Gastrocnemius medialis (tissue), 4 donors: ENCODE measurements around the gene RAPGEF1. TPM values are rescaled to one million over a fixed set of nuclear protein-coding genes. Genes with fewer than 3 reads are reported as not detected.

Experiments used
- ATAC-seq, 2 donors: fragments of 150-250 bp; one replicate each; pipeline ENCODE4 v1.9.1; 2016
- DNase-seq, 2 donors: peaks; one replicate each; pipeline ENCODE4 v3.0.0-alpha.2; 2019
- H3K27ac ChIP-seq, 4 donors: fragments of 200-600 bp; sonication (generic); 1 replicate in 1 of 4; 2 replicates in 3 of 4; pipeline ENCODE4 v1.5.1; 2016 to 2018; ENCODE audit warnings: mild to moderate bottlenecking in 2 of 4, moderate library complexity in 1 of 4
- H3K27me3 ChIP-seq, 3 donors: fragments of 200-600 bp; sonication (generic) in 2 of 3; 1 replicate in 1 of 3; 2 replicates in 2 of 3; pipeline versions ENCODE4 v1.5.1 to v1.6.0; 2016 to 2019; ENCODE audit warnings: mild to moderate bottlenecking in 1 of 3, moderate library complexity in 1 of 3
- H3K36me3 ChIP-seq, 2 donors: fragments of 200-600 bp; sonication (generic) in 1 of 2; one replicate each; pipeline ENCODE4 v1.5.1; 2017 to 2018
- H3K4me1 ChIP-seq, 2 donors: fragments of 200-600 bp; sonication (generic) in 1 of 2; one replicate each; pipeline ENCODE4 v1.5.1; 2016 to 2017; ENCODE audit warnings: mild to moderate bottlenecking in 2 of 2
- H3K4me3 ChIP-seq, 4 donors: fragments of 200-600 bp; sonication (generic) in 3 of 4; 1 replicate in 1 of 4; 2 replicates in 3 of 4; pipeline ENCODE4 v1.5.1; 2016 to 2019; ENCODE audit warnings: mild to moderate bottlenecking in 2 of 4
- H3K9me3 ChIP-seq, 3 donors: fragments of 200-600 bp; sonication (generic) in 2 of 3; 1 replicate in 1 of 3; 2 replicates in 2 of 3; pipeline ENCODE4 v1.5.1; 2016 to 2019
- CTCF ChIP-seq, 5 experiments: fragments of 450-650 bp in 3 of 5; fragments of 200-600 bp in 2 of 5; sonication (generic) in 2 of 5; IDR thresholded peaks in 4 of 5; conservative IDR thresholded peaks in 1 of 5; 1 replicate in 4 of 5; 2 replicates in 1 of 5; pipeline ENCODE4 v1.5.1; 2016 to 2019; ENCODE audit warnings: antibody characterized with exemption in 5 of 5, mild to moderate bottlenecking in 3 of 5, moderate library complexity in 3 of 5
- POLR2A ChIP-seq, 2 donors: fragments of 450-650 bp; IDR thresholded peaks; one replicate each; pipeline ENCODE4 v1.6.1; 2017; ENCODE audit warnings: antibody characterized with exemption in 2 of 2, mild to moderate bottlenecking in 2 of 2, moderate library complexity in 2 of 2
- in situ Hi-C, 4 donors: fragments of 200-750 bp; cut with MboI; loops; one replicate each; pipeline versions ENCODE4 v1.15.0 to v1.8.0; 2017; ENCODE audit warnings: low sequenced_read_pairs in 4 of 4
- intact Hi-C: fragments of 100-400 bp; cut with DNase I; formaldehyde crosslinking; loops from one replicate; pipeline ENCODE4 v1.15.1; 2023; ENCODE audit warnings: low total_unique reads
- total RNA-seq, 4 donors: library from RNA; depleted of rRNA; stranded (reverse); fragments of >200 nt; gene quantifications; one replicate each; pipeline versions ENCODE4 v1.1.0 to v1.2.3, GENCODE V29; 2016

The RAPGEF1 gene
- total RNA-seq, 4 donors from 2014 or later: 123 to 296 (median 217) TPM

GRCh38 chr9:131578731-131579504 is 161.0 kb downstream of the RAPGEF1 start:
- Histone ChIP-seq H3K9me3 (no peaks in the 10 kb centered on the region), H3K4me3 (no peak overlapping the region), H3K36me3 (peaks cover 0 to 90% of the 10 kb centered on the region in 2 donors), H3K27me3 (no peaks in the 10 kb centered on the region), H3K27ac (no peak overlapping the region), H3K4me1 (peaks cover 0 to 3% of the 10 kb centered on the region in 2 donors)
- TF ChIP-seq POLR2A (IDR thresholded peaks at IDR 0.05) (no peak), CTCF (IDR thresholded peaks at IDR 0.05 in 4 of 5, conservative IDR thresholded peaks at IDR 0.05 in 1 of 5) (no peak)
- DNase-seq (no peak), ATAC-seq (no peak)
- intact Hi-C loops (no loop called here), in situ Hi-C loops (loop anchor here in 1 of 4 donors (25.0 kb wide), 1 partner anchor 683 kb away; no protein-coding TSS in a partner anchor)

- intact Hi-C loops: no loop called here
- Histone ChIP-seq H3K4me1 (peaks cover 0 to 3% of the 10 kb centered on the region in 2 donors), H3K36me3 (peaks cover 0 to 86% of the 10 kb centered on the region in 2 donors), H3K27ac (no peak overlapping the region), H3K4me3 (no peak overlapping the region), H3K27me3 (no peaks in the 10 kb centered on the region), H3K9me3 (no peaks in the 10 kb centered on the region)
- DNase-seq (no peak), ATAC-seq (no peak)
- TF ChIP-seq CTCF (IDR thresholded peaks at IDR 0.05 in 4 of 5, conservative IDR thresholded peaks at IDR 0.05 in 1 of 5): no peak
- in situ Hi-C loops: loop anchor here in 1 of 4 donors (25.0 kb wide), 1 partner anchor 684 kb away; no protein-coding TSS in a partner anchor
These were observed 161.9 kb downstream of the RAPGEF1 start for GRCh38 chr9:131578021-131578420.

- no peak for TF ChIP-seq CTCF (IDR thresholded peaks at IDR 0.05 in 4 of 5, conservative IDR thresholded peaks at IDR 0.05 in 1 of 5)
- no peak for TF ChIP-seq POLR2A (IDR thresholded peaks at IDR 0.05)
- in situ Hi-C loops: loop anchor here in 1 of 4 donors (25.0 kb wide), 1 partner anchor 685 kb away; no protein-coding TSS in a partner anchor
- Histone ChIP-seq H3K9me3 (no peaks in the 10 kb centered on the region), H3K36me3 (peaks cover 0 to 86% of the 10 kb centered on the region in 2 donors), H3K27me3 (no peaks in the 10 kb centered on the region), H3K4me1 (peaks cover 0 to 3% of the 10 kb centered on the region in 2 donors), H3K27ac (no peak overlapping the region), H3K4me3 (no peak overlapping the region)
- intact Hi-C loops: no loop called here
- DNase-seq (no peak), ATAC-seq (no peak)
These were observed 162.6 kb downstream of the RAPGEF1 start for GRCh38 chr9:131577005-131578000.

GRCh38 chr9:131575946-131576853 is 163.7 kb downstream of the RAPGEF1 start:
- ATAC-seq: no peak
- Histone ChIP-seq H3K36me3 (peaks cover 0 to 84% of the 10 kb centered on the region in 2 donors), H3K4me3 (no peak overlapping the region), H3K9me3 (no peaks in the 10 kb centered on the region), H3K27me3 (no peaks in the 10 kb centered on the region), H3K4me1 (peaks cover 0 to 3% of the 10 kb centered on the region in 2 donors), H3K27ac (no peak overlapping the region)
- no peak for DNase-seq
- in situ Hi-C loops (loop anchor here in 1 of 4 donors (25.0 kb wide), 1 partner anchor 686 kb away; no protein-coding TSS in a partner anchor), intact Hi-C loops (no loop called here)
- TF ChIP-seq POLR2A (IDR thresholded peaks at IDR 0.05) (no peak), CTCF (IDR thresholded peaks at IDR 0.05 in 4 of 5, conservative IDR thresholded peaks at IDR 0.05 in 1 of 5) (no peak)
